ENCODE data around the gene BANF2.

BANF2 gene

GRCh38 chr20:17669306-17669931 is 30.3 kb upstream of the BANF2 start:
- TF ChIP-seq RARB (CRISPR knock-in tag; IDR thresholded peaks at IDR 0.05) (no peak), ZNF70 (CRISPR knock-in tag; IDR thresholded peaks at IDR 0.05) (no peak), POU6F1 (CRISPR knock-in tag; IDR thresholded peaks at IDR 0.05; ENCODE audit: borderline replicate concordance, low read depth) (no peak), ZC3H10 (CRISPR knock-in tag; IDR thresholded peaks at IDR 0.05) (no peak), BACH2 (CRISPR knock-in tag; IDR thresholded peaks at IDR 0.05; ENCODE audit: borderline replicate concordance) (no peak), ZFP30 (CRISPR knock-in tag; IDR thresholded peaks at IDR 0.05) (no peak), PATZ1 (CRISPR knock-in tag; IDR thresholded peaks at IDR 0.05; ENCODE audit: borderline replicate concordance) (no peak), ZNF565 (CRISPR knock-in tag; conservative IDR thresholded peaks at IDR 0.05; ENCODE audit: low read depth) (no peak), GLIS3 (CRISPR knock-in tag; IDR thresholded peaks at IDR 0.05) (no peak), CSDC2 (CRISPR knock-in tag; IDR thresholded peaks at IDR 0.05) (no peak), ZNF8 (CRISPR knock-in tag; IDR thresholded peaks at IDR 0.05) (no peak), ISL1 (CRISPR knock-in tag; IDR thresholded peaks at IDR 0.05) (no peak), OSR1 (CRISPR knock-in tag; IDR thresholded peaks at IDR 0.05) (no peak), SNAI2 (CRISPR knock-in tag; IDR thresholded peaks at IDR 0.05) (no peak), TSHZ2 (CRISPR knock-in tag; IDR thresholded peaks at IDR 0.05) (no peak), ESRRG (CRISPR knock-in tag; IDR thresholded peaks at IDR 0.05) (no peak)
- no peak for ATAC-seq

- ATAC-seq = no peak
- TF ChIP-seq PPARA (CRISPR knock-in tag; IDR thresholded peaks at IDR 0.05; ENCODE audit: borderline replicate concordance) = no peak
- no peak for TF ChIP-seq PATZ1 (CRISPR knock-in tag; IDR thresholded peaks at IDR 0.05; ENCODE audit: borderline replicate concordance)
- no peak for TF ChIP-seq ARNTL (CRISPR knock-in tag; IDR thresholded peaks at IDR 0.05; ENCODE audit: borderline replicate concordance, low read depth)
- no peak for TF ChIP-seq ZNF70 (CRISPR knock-in tag; IDR thresholded peaks at IDR 0.05)
- TF ChIP-seq GLIS3 (CRISPR knock-in tag; IDR thresholded peaks at IDR 0.05) = no peak
- no peak for TF ChIP-seq RARB (CRISPR knock-in tag; IDR thresholded peaks at IDR 0.05)
- TF ChIP-seq ZFP3 (CRISPR knock-in tag; IDR thresholded peaks at IDR 0.05) = no peak
- TF ChIP-seq ZFP30 (CRISPR knock-in tag; IDR thresholded peaks at IDR 0.05) = no peak
- no peak for TF ChIP-seq CSDC2 (CRISPR knock-in tag; IDR thresholded peaks at IDR 0.05)
- no peak for TF ChIP-seq OSR1 (CRISPR knock-in tag; IDR thresholded peaks at IDR 0.05)
- TF ChIP-seq ZNF565 (CRISPR knock-in tag; conservative IDR thresholded peaks at IDR 0.05; ENCODE audit: low read depth) = no peak
- no peak for TF ChIP-seq ISL1 (CRISPR knock-in tag; IDR thresholded peaks at IDR 0.05)
- TF ChIP-seq TOX (CRISPR knock-in tag; IDR thresholded peaks at IDR 0.05; ENCODE audit: borderline replicate concordance) = no peak
- TF ChIP-seq CSRNP3 (CRISPR knock-in tag; IDR thresholded peaks at IDR 0.05) = no peak
- TF ChIP-seq ZC3H10 (CRISPR knock-in tag; IDR thresholded peaks at IDR 0.05) = no peak
These were observed 28.8 kb upstream of the BANF2 start for GRCh38 chr20:17671011-17671410.
